Mesenchymal stem cell (in vitro differentiated cells and primary cell): Measurements from ENCODE around the gene CNDP2.

Source experiments
- DNase-seq: peaks from one replicate; pipeline ENCODE4 v3.0.0-alpha.2; 2013
- H2AFZ ChIP-seq: one replicate; pipeline ENCODE4 v1.6.1; 2013; ENCODE audit warnings: low read depth, mild to moderate bottlenecking, control low read depth, inconsistent platforms, low read length, moderate library complexity
- H2AK5ac ChIP-seq: 2 replicates; pipeline ENCODE4 v1.6.1; 2013; ENCODE audit warnings: low read length, moderate library complexity, mild to moderate bottlenecking, inconsistent platforms; ENCODE audit not compliant: severe bottlenecking
- H2BK120ac ChIP-seq: one replicate; pipeline ENCODE4 v1.6.1; 2013; ENCODE audit warnings: low read depth, mild to moderate bottlenecking, inconsistent platforms, low read length, moderate library complexity
- H2BK12ac ChIP-seq, 2 experiments: one replicate each; pipeline ENCODE4 v1.6.1; 2013; ENCODE audit warnings: inconsistent platforms in 2 of 2, low read length in 2 of 2, mild to moderate bottlenecking in 2 of 2, moderate library complexity in 2 of 2, control low read depth in 1 of 2
- H2BK15ac ChIP-seq: one replicate; pipeline ENCODE4 v1.6.1; 2013; ENCODE audit warnings: mild to moderate bottlenecking, low read depth, inconsistent platforms; ENCODE audit not compliant: poor library complexity, severe bottlenecking
- H2BK5ac ChIP-seq: 2 replicates; pipeline ENCODE4 v1.6.1; 2013; ENCODE audit warnings: low read depth, mild to moderate bottlenecking, low read length, control low read depth, inconsistent platforms; ENCODE audit not compliant: poor library complexity, severe bottlenecking
- H3K14ac ChIP-seq, 2 experiments: one replicate each; pipeline ENCODE4 v1.6.1; 2013; ENCODE audit warnings: inconsistent platforms in 2 of 2, low read length in 2 of 2, control low read depth in 1 of 2, mild to moderate bottlenecking in 1 of 2, moderate library complexity in 1 of 2
- H3K18ac ChIP-seq, 2 experiments: one replicate each; pipeline ENCODE4 v1.6.1; 2013; ENCODE audit warnings: inconsistent platforms in 2 of 2, low read length in 2 of 2, control low read depth in 1 of 2, low read depth in 1 of 2, mild to moderate bottlenecking in 1 of 2
- H3K23ac ChIP-seq, 2 experiments: one replicate each; pipeline ENCODE4 v1.6.1; 2013; ENCODE audit warnings: inconsistent platforms in 2 of 2, low read length in 2 of 2, mild to moderate bottlenecking in 2 of 2, moderate library complexity in 2 of 2, control low read depth in 1 of 2
- H3K27ac ChIP-seq: 2 replicates; pipeline ENCODE4 v1.5.1; 2013; ENCODE audit warnings: mild to moderate bottlenecking, moderate library complexity, low read length, control low read depth, inconsistent platforms; ENCODE audit not compliant: poor library complexity, severe bottlenecking
- H3K27me3 ChIP-seq, 2 experiments: 2 replicates each; pipeline versions ENCODE4 v1.6.1 to v1.7.0; 2013; ENCODE audit warnings: low read length in 2 of 2, mild to moderate bottlenecking in 2 of 2, moderate library complexity in 2 of 2, control low read depth in 1 of 2, inconsistent platforms in 1 of 2; ENCODE audit not compliant: control insufficient read depth in 1 of 2, insufficient read depth in 1 of 2
- H3K36me3 ChIP-seq, 2 experiments: 2 replicates each; pipeline versions ENCODE4 v1.6.1 to v1.7.0; 2013; ENCODE audit warnings: low read length in 2 of 2, control low read depth in 1 of 2, inconsistent platforms in 1 of 2, low read depth in 1 of 2, mild to moderate bottlenecking in 1 of 2; ENCODE audit not compliant: insufficient read depth in 2 of 2, control insufficient read depth in 1 of 2
- H3K4ac ChIP-seq, 2 experiments: one replicate each; pipeline ENCODE4 v1.6.1; 2013; ENCODE audit warnings: inconsistent platforms in 2 of 2, low read length in 2 of 2, mild to moderate bottlenecking in 2 of 2, moderate library complexity in 2 of 2, control low read depth in 1 of 2, low read depth in 1 of 2
- H3K4me1 ChIP-seq: 2 replicates; pipeline ENCODE4 v1.6.1; 2013; ENCODE audit warnings: low read depth, low read length, control low read depth; ENCODE audit not compliant: control insufficient read depth, insufficient read depth
- H3K4me2 ChIP-seq: 2 replicates; pipeline ENCODE4 v1.6.1; 2013; ENCODE audit warnings: low read length, mild to moderate bottlenecking, inconsistent platforms; ENCODE audit not compliant: poor library complexity, severe bottlenecking
- H3K4me3 ChIP-seq, 2 experiments: 2 replicates each; pipeline versions ENCODE4 v1.5.1 to v1.7.0; 2013; ENCODE audit warnings: low read length in 2 of 2, mild to moderate bottlenecking in 2 of 2, control low read depth in 1 of 2, low read depth in 1 of 2; ENCODE audit not compliant: insufficient read depth in 1 of 2
- H3K79me1 ChIP-seq: replicated peaks from 2 replicates; pipeline ENCODE4 v1.6.1; 2013; ENCODE audit warnings: mild to moderate bottlenecking, control low read depth, low read length, inconsistent platforms; ENCODE audit not compliant: poor library complexity, severe bottlenecking
- H3K9ac ChIP-seq: 2 replicates; pipeline ENCODE4 v1.7.0; 2013; ENCODE audit warnings: mild to moderate bottlenecking, low read length, moderate library complexity
- H3K9me3 ChIP-seq: 2 replicates; pipeline ENCODE4 v1.7.0; 2013; ENCODE audit warnings: mild to moderate bottlenecking, low read length; ENCODE audit not compliant: control insufficient read depth
- H4K8ac ChIP-seq: one replicate; pipeline ENCODE4 v1.6.1; 2013; ENCODE audit warnings: inconsistent platforms, mild to moderate bottlenecking, low read length, moderate library complexity
- H4K91ac ChIP-seq: one replicate; pipeline ENCODE4 v1.6.1; 2013; ENCODE audit warnings: mild to moderate bottlenecking, low read length, inconsistent platforms
- WGBS: methylation state at CpG from one replicate; pipeline ENCODE4 v1.1.7; 2013; ENCODE audit warnings: mixed read lengths; 5-methylcytosine and 5-hydroxymethylcytosine counted together

CNDP2 gene

DNA sequence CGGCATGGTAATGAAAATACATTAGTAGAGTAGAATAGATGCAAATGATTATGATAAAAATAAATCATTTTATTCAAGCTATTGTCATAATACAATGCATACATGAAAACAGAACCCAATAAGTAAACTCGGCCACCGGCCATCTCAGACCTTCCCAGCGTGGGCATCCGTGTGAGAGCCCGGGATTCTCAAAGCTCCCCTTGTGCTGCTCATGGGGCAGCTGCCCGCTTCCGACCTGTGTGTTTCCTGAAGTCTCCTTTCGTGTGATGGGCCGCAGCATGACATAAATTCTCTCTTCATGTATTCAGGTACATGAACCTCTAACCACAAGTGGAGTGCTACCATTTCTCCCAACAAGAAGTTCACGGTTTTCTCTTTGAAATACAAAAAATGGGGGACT lies 13.5 kb upstream of the CNDP2 start:
- H4K8ac ChIP-seq = no peak overlapping the region
- H3K27ac ChIP-seq = no peak overlapping the region
- H3K79me1 ChIP-seq = no peaks in the 10 kb centered on the region
- no peak overlapping the region for H3K4me3 ChIP-seq
- H2BK12ac ChIP-seq = no peak overlapping the region
- DNase-seq = no peak
- H2AFZ ChIP-seq = no peak overlapping the region
- H3K9ac ChIP-seq = no peak overlapping the region
- H3K9me3 ChIP-seq = no peaks in the 10 kb centered on the region
- no peaks in the 10 kb centered on the region for H3K27me3 ChIP-seq
- no peak overlapping the region for H2BK120ac ChIP-seq
- no peaks in the 10 kb centered on the region for H3K4me1 ChIP-seq
- no peaks in the 10 kb centered on the region for H3K36me3 ChIP-seq
- H3K23ac ChIP-seq = no peak overlapping the region
- no peak overlapping the region for H3K4me2 ChIP-seq
- WGBS = 93% methylated on average over 10 of the region's 11 CpGs
- no peak overlapping the region for H3K18ac ChIP-seq
- H4K91ac ChIP-seq = no peak overlapping the region
- no peak overlapping the region for H2BK15ac ChIP-seq
- H2AK5ac ChIP-seq = no peak overlapping the region
- H2BK5ac ChIP-seq = no peak overlapping the region
- H3K4ac ChIP-seq = no peak overlapping the region
- H3K14ac ChIP-seq = no peak overlapping the region

- WGBS = 87% methylated on average over 13 of the region's 15 CpGs
Observed at GRCh38 chr18:74486119-74486849, 9.9 kb upstream of the CNDP2 start.

GRCh38 chr18:74488354-74488753 lies 7.8 kb upstream of the CNDP2 start:
- H3K4me1 ChIP-seq = peaks cover 1% of the 10 kb centered on the region

More at GRCh38 chr18:74486119-74486849, 9.9 kb upstream of the CNDP2 start:
- no peak overlapping the region for H2BK15ac ChIP-seq
- H3K23ac ChIP-seq = no peak overlapping the region
- no peak overlapping the region for H3K4me2 ChIP-seq
- H2BK5ac ChIP-seq = no peak overlapping the region
- H3K18ac ChIP-seq = peak overlapping the region in 1 of 2 experiments; percentile 71
- peaks cover 0 to 12% of the 10 kb centered on the region in 2 experiments for H3K27me3 ChIP-seq
- no peaks in the 10 kb centered on the region for H3K9me3 ChIP-seq
- H3K14ac ChIP-seq = peak overlapping the region in 1 of 2 experiments; percentile 57
- no peak overlapping the region for H2BK120ac ChIP-seq
- no peak overlapping the region for H3K27ac ChIP-seq
- no peaks in the 10 kb centered on the region for H3K36me3 ChIP-seq
- H4K8ac ChIP-seq = peak overlapping the region; percentile 35
- no peak overlapping the region for H2AFZ ChIP-seq
- H3K79me1 ChIP-seq = no peaks in the 10 kb centered on the region
- no peak overlapping the region for H2AK5ac ChIP-seq
- H3K4ac ChIP-seq = no peak overlapping the region
- no peak overlapping the region for H3K9ac ChIP-seq
- DNase-seq = no peak
- H3K4me3 ChIP-seq = no peak overlapping the region
- peak overlapping the region; percentile 34 for H4K91ac ChIP-seq
- H2BK12ac ChIP-seq = peak overlapping the region in 1 of 2 experiments; percentile 67
- peaks cover 1% of the 10 kb centered on the region for H3K4me1 ChIP-seq

DNA sequence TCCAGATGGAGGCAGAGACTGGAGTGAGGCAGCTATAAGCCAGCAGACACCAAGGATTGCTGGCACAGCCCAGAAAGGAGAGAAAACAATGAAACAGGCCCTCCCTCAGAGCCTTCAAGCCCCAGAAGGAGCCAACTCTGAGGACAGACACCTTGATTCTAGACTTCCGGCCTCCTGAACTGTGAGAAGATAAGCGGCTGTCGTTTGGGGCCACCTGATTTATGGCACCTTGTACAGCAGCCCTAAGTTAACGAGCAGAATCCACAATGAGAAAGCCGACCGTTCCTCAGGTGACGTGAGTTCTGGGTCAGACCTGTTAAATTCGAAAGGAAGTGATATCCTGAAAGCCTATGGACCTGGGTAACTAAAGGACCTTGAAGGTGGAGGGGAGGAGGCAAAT lies 7.3 kb upstream of the CNDP2 start:
- H2BK5ac ChIP-seq = no peak overlapping the region
- WGBS = 91% methylated on average over 8 of the region's 8 CpGs

More at GRCh38 chr18:74488354-74488753, 7.8 kb upstream of the CNDP2 start:
- H2BK5ac ChIP-seq = no peak overlapping the region
- H4K8ac ChIP-seq = no peak overlapping the region
- no peak overlapping the region for H3K9ac ChIP-seq
- H3K4me3 ChIP-seq = no peak overlapping the region
- H3K79me1 ChIP-seq = no peaks in the 10 kb centered on the region
- H3K4ac ChIP-seq = no peak overlapping the region
- no peak overlapping the region for H2AFZ ChIP-seq
- no peak overlapping the region for H3K27ac ChIP-seq
- no peak overlapping the region for H4K91ac ChIP-seq
- H3K27me3 ChIP-seq = peaks cover 0 to 18% of the 10 kb centered on the region in 2 experiments
- H3K14ac ChIP-seq = no peak overlapping the region
- no peak overlapping the region for H3K18ac ChIP-seq
- H3K23ac ChIP-seq = no peak overlapping the region
- H3K9me3 ChIP-seq = peaks cover 5% of the 10 kb centered on the region
- H3K36me3 ChIP-seq = no peaks in the 10 kb centered on the region
- 96% methylated on average over 8 of the region's 8 CpGs for WGBS
- no peak overlapping the region for H2BK12ac ChIP-seq
- no peak overlapping the region for H2AK5ac ChIP-seq
- H2BK15ac ChIP-seq = no peak overlapping the region
- H2BK120ac ChIP-seq = no peak overlapping the region
- DNase-seq = no peak
- no peak overlapping the region for H3K4me2 ChIP-seq

More for the DNA sequence above, 7.3 kb upstream of the CNDP2 start:
- no peak overlapping the region for H4K8ac ChIP-seq
- no peak overlapping the region for H3K14ac ChIP-seq
- H2AFZ ChIP-seq = no peak overlapping the region
- H3K4me2 ChIP-seq = no peak overlapping the region
- H3K79me1 ChIP-seq = no peaks in the 10 kb centered on the region
- no peak for DNase-seq
- peaks cover 0 to 18% of the 10 kb centered on the region in 2 experiments for H3K27me3 ChIP-seq
- peaks cover 5% of the 10 kb centered on the region for H3K9me3 ChIP-seq
- H3K23ac ChIP-seq = no peak overlapping the region
- H4K91ac ChIP-seq = no peak overlapping the region
- no peak overlapping the region for H3K9ac ChIP-seq
- H3K36me3 ChIP-seq = no peaks in the 10 kb centered on the region
- H3K4ac ChIP-seq = no peak overlapping the region
- H3K18ac ChIP-seq = peak overlapping the region in 1 of 2 experiments; percentile 4
- H3K4me1 ChIP-seq = peaks cover 1% of the 10 kb centered on the region
- H3K4me3 ChIP-seq = no peak overlapping the region
- peak overlapping the region; percentile 85 for H2AK5ac ChIP-seq
- no peak overlapping the region for H2BK120ac ChIP-seq
- H2BK12ac ChIP-seq = no peak overlapping the region
- H3K27ac ChIP-seq = no peak overlapping the region
- H2BK15ac ChIP-seq = no peak overlapping the region
